GDM1 (cell line): Measurements from ENCODE around the gene PIBF1.
"Not testable (repeated sequence)": the region's sequence is repeated elsewhere in the genome, so short reads cannot be mapped to it uniquely, and the experiment has no call there.

Source experiments
- DNase-seq: peaks from one replicate; lab custom pipeline; 2025; lab: John Stamatoyannopoulos, UW

The PIBF1 gene

GRCh38 chr13:72781451-72782439, at the start of gene PIBF1, which contains the start of gene DIS3:
TSS of gene PIBF1 (plus strand) at chr13:72782133. CDS start at chr13:72783470, 1,337 bp downstream.
TSS of gene DIS3 (minus strand) at chr13:72781900. CDS start at chr13:72781832, 68 bp downstream.
- peak; percentile 98 for DNase-seq

- no peak for DNase-seq
These were observed 44.9 kb upstream of the PIBF1 start for GRCh38 chr13:72737033-72737432.

DNA sequence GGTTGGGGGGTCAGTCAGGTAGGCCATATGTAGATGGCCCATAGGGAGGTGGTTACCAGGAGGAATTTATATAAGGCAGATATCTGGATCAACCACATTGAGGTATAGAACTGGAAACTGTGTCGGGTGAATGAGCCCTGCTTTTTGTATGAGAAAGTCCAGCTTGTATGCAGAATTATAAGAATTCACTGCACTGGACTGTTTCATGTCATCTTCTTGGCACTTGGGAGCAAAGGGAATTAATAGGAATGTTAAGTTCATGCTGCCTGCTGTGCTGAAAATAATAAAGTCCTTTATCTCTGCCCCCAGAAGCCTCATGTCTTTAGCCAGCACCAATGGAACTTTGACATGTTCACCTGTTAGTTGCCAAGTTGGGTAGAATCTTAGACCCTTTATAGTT, 41.9 kb upstream of the PIBF1 start:
- DNase-seq: no peak

DNA sequence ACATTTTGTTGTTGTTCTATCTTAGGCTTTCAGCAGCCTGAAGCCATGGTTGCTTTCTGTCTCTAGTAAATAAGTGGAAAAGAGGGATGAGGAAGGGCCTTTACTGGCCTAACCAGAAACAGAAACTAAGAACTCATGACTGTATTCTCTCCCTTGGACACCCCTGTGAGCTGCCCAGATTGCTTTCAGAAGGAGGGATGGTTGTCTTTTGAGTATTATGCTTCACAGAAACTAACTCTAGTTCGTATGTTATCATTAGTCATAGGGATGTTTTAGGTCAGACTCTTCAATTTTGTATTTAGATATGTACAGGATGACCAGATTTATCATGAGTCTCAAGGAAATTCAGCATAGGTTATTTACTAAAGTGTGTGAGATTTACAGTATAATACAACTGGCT, 36.7 kb upstream of the PIBF1 start:
- DNase-seq: no peak

DNA sequence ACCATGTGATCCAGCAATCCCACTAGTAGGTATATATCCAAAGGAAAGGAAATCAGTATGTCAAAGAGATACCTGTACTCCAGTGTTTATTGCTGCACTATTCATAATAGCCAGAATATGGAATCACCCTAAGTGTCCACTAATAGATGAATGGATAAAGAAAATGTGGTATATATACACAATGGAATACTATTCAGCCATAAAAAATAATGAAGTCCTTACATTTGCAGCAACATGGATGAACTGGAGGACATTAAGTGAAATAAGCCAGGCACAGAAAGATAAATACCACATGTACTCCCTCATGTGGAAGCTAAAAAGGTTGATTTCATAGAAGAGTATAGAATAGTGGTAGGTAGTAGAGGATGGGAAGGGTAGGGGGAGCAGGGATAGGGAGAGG, 30.7 kb upstream of the PIBF1 start:
- no peak for DNase-seq

DNA sequence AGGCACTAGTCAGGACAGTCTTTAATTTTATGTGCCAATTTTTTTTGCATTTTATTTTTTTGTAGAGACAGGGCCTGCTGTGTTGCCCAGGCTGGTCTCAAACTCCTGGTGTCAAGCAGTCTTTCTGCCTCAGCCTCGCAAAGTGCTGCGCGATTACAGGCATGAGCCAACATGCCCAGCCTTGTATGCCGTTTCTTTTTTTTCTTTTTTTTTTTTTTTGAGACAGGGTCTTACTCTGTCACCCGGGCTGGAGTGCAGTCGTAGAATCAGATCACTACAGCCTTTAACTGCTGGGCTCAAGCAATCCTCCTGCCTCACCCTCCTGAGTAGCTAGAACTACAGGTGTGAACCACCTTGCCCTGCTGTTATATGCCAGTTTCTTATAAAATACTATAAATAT, 27.8 kb upstream of the PIBF1 start:
- no peak for DNase-seq

- DNase-seq: no peak
These were observed 24.0 kb upstream of the PIBF1 start for GRCh38 chr13:72757792-72758535.

DNA sequence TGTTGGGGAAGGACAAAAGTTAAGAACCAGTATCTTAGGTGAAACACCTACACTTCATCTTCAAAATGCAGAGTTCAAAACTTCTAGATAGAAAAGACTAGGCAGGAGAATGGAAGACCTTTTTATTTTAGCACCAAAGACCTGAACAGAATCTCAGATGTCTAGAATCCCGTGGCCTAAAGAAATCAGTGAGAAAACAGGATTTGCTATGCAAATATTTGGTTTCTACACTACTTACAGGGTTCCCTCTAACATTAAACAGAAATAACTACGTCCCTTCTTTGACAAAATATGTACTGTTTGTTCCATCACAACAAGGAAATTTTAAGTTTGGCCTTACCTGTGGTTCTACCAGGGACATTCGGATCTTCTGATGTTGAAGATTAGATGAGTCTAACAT, 21.7 kb upstream of the PIBF1 start:
- DNase-seq: no peak

DNA sequence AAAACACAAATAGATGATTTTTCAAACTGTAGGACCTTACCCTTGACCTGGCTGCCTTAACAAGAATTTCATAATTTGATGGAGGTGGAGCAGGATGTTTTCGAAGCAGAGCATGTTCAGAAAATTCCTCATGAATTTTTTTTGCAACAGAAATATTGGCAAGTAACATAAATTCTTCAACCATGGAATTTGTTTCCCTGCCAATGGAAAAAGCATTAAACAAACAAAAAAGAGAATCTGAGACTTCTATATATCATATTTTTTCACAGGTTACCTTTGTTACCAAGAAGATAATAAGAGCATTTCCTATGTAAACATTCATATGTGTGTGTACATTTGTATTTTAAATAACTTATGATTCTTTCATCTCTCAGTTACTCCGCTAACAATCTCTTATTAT, 18.5 kb upstream of the PIBF1 start:
- DNase-seq: no peak

DNA sequence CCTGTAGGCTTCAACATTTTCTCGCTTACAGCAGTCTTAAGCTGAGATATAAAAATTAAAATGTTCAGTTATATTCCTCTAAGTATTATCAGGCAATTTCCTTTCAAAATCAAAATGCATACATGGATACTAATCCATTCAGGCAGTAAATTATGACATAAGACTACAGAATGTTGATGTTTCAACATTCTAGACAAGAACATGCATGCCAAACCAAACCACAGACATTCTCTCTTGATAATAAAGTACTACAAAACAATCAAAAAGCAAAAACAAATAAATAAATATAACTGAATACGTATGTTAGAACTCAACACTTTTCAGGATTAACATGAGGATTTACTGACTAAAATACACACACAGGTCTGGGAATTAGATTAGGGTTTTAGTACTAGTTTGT, 7.9 kb upstream of the PIBF1 start:
- DNase-seq: no peak

DNA sequence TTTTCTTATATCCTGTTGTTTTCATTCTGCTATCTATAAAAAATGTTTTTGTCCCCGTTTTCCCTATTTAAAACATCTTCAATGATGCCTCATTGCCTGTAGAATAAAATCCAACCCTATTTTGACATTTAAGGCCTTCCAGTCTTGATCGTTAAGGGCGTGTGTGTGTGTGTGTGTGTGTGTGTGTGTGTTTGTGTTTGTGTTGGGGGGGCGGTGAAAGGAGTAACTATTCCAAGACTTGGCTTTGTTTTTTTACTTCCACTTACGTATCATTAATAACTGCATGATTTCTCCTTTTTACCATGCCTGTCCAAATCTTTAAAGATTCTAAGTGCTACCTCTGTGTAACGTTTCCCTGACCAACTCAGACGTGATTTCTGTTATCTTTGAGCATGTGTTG, 784 bp downstream of the PIBF1 start:
- no peak for DNase-seq

DNA sequence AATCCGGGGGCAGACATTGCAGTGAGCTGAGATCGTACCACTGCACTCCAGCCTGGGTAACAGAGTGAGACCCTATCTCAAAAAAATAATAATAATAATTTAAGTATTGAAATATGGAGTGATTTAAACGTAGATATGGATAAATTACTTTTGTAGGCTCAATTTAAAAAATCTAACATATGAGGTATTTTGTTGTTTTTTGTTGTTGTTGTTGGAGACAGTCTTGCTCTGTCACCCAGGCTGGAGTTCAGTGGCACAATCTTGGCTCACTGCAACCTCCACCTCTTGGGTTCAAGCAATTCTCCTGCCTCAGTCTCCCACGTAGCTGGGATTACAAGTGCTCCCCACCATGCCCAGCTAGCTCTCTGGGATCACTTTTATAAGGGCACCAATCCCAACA, 2.7 kb downstream of the PIBF1 start:
- not testable (repeated sequence) for DNase-seq

DNA sequence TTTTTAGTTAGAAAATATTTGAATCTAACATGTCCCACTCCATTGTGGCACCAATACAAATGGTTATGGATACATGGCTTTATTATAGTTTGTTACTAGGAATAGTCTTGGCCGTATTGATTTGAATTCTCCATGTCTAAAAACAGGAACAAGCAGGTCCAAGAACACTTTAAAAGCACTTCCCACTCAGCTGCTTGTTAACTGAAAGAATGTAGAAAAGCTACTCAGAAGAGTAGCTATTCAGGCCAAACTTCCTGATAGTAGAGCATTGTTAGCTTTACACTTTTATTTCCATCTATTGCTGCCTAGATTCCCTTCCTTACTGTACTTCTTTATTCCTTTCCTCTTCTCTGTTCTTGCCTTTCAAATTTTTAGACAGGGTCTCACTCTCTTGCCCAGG, 6.9 kb downstream of the PIBF1 start:
- DNase-seq: no peak

- DNase-seq: no peak
These were observed 10.7 kb downstream of the PIBF1 start for GRCh38 chr13:72792640-72793039.

DNA sequence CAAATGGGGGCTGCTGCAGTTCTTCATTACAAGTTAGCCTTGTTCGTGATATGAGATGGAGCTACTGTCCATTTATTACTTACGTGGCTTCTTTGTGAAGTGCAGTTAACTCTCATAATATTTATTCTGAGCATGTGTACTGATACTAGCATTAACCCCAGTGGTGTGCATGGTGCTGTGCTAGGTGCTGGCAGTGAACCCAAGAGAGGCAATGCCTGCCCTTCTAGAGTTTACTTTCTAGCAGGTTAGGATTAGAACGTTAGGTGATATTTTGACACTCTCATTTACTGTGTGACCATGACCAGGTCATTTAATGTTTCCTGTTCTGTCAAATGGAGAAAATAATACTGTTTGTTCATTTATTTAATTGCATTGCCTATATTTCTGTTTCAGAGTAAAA, 16.9 kb downstream of the PIBF1 start:
- DNase-seq: no peak

- DNase-seq: no peak
These were observed 22.4 kb downstream of the PIBF1 start for GRCh38 chr13:72804301-72804700.

GRCh38 chr13:72805676-72806346, 23.9 kb downstream of the PIBF1 start:
- DNase-seq: no peak

- not testable (repeated sequence) for DNase-seq
These were observed 24.6 kb downstream of the PIBF1 start for GRCh38 chr13:72806514-72806913.

GRCh38 chr13:72808917-72809500, 27.1 kb downstream of the PIBF1 start:
- no peak for DNase-seq

DNA sequence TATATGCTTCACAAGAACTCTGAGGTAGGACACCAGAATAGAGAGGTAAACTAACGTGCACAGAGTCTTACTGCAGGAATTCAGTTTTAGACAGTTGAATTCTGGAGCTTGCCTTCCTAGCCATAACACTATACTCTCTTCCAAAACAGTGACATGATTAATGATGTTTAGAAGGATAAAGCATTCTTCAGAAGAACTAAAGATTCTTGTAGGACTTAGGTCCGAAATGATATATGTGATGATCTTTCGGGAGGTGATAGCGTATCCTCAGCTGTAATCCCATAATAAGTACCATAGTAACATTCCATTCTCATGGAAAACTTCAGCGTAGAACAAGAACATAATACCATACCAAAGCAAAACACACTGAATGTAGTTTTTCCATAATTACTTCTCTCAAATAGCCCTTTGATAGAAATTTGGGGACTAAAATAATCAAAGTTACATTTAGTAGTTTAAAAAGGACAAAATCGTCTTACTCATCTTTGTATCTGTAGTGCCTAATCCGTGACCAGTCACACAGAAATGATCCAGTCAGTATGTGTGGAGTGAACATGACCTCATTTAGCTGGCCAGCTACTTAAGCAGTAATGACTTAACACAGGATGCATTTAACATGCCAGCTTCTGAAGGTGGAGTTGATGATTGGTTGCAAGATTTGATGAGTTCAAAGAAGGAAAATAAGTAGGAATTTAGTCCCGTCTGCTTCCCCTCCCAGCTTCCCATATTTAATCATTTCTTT, 38.4 kb downstream of the PIBF1 start:
- no peak for DNase-seq

DNA sequence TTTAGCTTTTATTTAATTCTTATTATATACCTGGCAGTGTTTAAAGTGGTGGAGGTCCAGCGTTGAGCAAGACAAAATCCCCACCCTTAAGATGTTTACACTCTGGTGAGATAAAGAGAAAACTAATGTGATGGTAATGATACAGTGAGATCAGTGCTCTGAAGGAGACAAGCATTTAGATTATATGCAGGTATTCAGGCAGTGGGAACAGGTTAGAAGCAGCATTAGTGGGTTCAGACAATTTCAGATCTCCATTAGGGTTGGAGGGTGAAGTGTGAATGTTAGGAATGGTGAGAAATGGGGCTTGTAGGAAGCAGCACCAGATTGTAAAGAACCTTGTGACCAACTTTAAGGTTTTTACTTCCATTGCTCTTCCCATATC, 39.0 kb downstream of the PIBF1 start:
- no peak for DNase-seq
